Measurements from ENCODE around the gene STAMBPL1. TPM values are rescaled to one million over a fixed set of nuclear protein-coding genes. Genes with fewer than 3 reads are reported as not detected.

Gene STAMBPL1
- total RNA-seq, 1 donor from 2014 or later = 4.1 TPM

- Mint-ChIP-seq H3K4me3 (no peak overlapping the region), H3K27ac (ENCODE audit: unreplicated experiment) (no peak overlapping the region), H3K9me3 (peaks cover 2% of the 10 kb centered on the region), H3K27me3 (ENCODE audit: low read depth) (no peaks in the 10 kb centered on the region), H3K36me3 (ENCODE audit: low read depth) (no peaks in the 10 kb centered on the region), H3K4me1 (no peaks in the 10 kb centered on the region)
- no peak for DNase-seq (ENCODE audit: low read depth, low spot score)
- no peak for TF ChIP-seq CTCF (conservative IDR thresholded peaks at IDR 0.05)
These were observed 39.2 kb upstream of the STAMBPL1 start for GRCh38 chr10:88840881-88841280.

- Mint-ChIP-seq H3K9me3 (peaks cover 2% of the 10 kb centered on the region), H3K27me3 (ENCODE audit: low read depth) (no peaks in the 10 kb centered on the region), H3K4me1 (no peaks in the 10 kb centered on the region), H3K27ac (ENCODE audit: unreplicated experiment) (no peak overlapping the region), H3K36me3 (ENCODE audit: low read depth) (no peaks in the 10 kb centered on the region), H3K4me3 (no peak overlapping the region)
- no peak for DNase-seq (ENCODE audit: low read depth, low spot score)
- no peak for TF ChIP-seq CTCF (conservative IDR thresholded peaks at IDR 0.05)
These were observed 38.5 kb upstream of the STAMBPL1 start for GRCh38 chr10:88841316-88842111.

GRCh38 chr10:88843171-88843570, 36.9 kb upstream of the STAMBPL1 start:
- H3K27me3 Mint-ChIP-seq (ENCODE audit: low read depth) = no peaks in the 10 kb centered on the region
- H3K9me3 Mint-ChIP-seq = peaks cover 2% of the 10 kb centered on the region
- TF ChIP-seq CTCF (conservative IDR thresholded peaks at IDR 0.05) = no peak
- no peaks in the 10 kb centered on the region for H3K4me1 Mint-ChIP-seq
- no peak overlapping the region for H3K27ac Mint-ChIP-seq (ENCODE audit: unreplicated experiment)
- no peak for DNase-seq (ENCODE audit: low read depth, low spot score)
- no peaks in the 10 kb centered on the region for H3K36me3 Mint-ChIP-seq (ENCODE audit: low read depth)
- no peak overlapping the region for H3K4me3 Mint-ChIP-seq

GRCh38 chr10:88848499-88848898, 31.5 kb upstream of the STAMBPL1 start:
- peaks cover 2% of the 10 kb centered on the region for H3K9me3 Mint-ChIP-seq
- no peaks in the 10 kb centered on the region for H3K36me3 Mint-ChIP-seq (ENCODE audit: low read depth)
- peaks cover 3% of the 10 kb centered on the region for H3K4me1 Mint-ChIP-seq
- no peak for TF ChIP-seq CTCF (conservative IDR thresholded peaks at IDR 0.05)
- no peak overlapping the region for H3K4me3 Mint-ChIP-seq
- no peaks in the 10 kb centered on the region for H3K27me3 Mint-ChIP-seq (ENCODE audit: low read depth)
- no peak for DNase-seq (ENCODE audit: low read depth, low spot score)
- no peak overlapping the region for H3K27ac Mint-ChIP-seq (ENCODE audit: unreplicated experiment)

- Mint-ChIP-seq H3K27me3 (ENCODE audit: low read depth) (no peaks in the 10 kb centered on the region), H3K4me3 (no peak overlapping the region), H3K4me1 (peaks cover 5% of the 10 kb centered on the region), H3K36me3 (ENCODE audit: low read depth) (no peaks in the 10 kb centered on the region), H3K9me3 (peaks cover 2% of the 10 kb centered on the region), H3K27ac (ENCODE audit: unreplicated experiment) (no peak overlapping the region)
- no peak for TF ChIP-seq CTCF (conservative IDR thresholded peaks at IDR 0.05)
- DNase-seq (ENCODE audit: low read depth, low spot score) = no peak
These were observed 30.8 kb upstream of the STAMBPL1 start for GRCh38 chr10:88849234-88849633.
